SK-N-MC (cell line): Measurements from ENCODE around the gene G6PD.
"Not testable (repeated sequence)": the region's sequence is repeated elsewhere in the genome, so short reads cannot be mapped to it uniquely, and the experiment has no call there.

Experiments used
- EZH2 ChIP-seq: fragments of 200-600 bp; sonication (generic); IDR thresholded peaks from one replicate; pipeline ENCODE4 v1.6.1; 2017; ENCODE audit warnings: antibody characterized with exemption
- POLR2AphosphoS5 ChIP-seq: IDR thresholded peaks from 2 replicates; pipeline ENCODE4 v1.6.1; 2012; ENCODE audit warnings: mild to moderate bottlenecking, low read depth, low read length, borderline replicate concordance

GRCh38 chrX:154575076-154575475 lies 28.4 kb upstream of the G6PD start:
- not testable (repeated sequence) for TF ChIP-seq POLR2AphosphoS5, EZH2
